Neutrophil (primary cell): Measurements from ENCODE around the gene RTN3.

Experiments used
- H3K27ac ChIP-seq: fragments of 200-600 bp; sonication (generic); 2 replicates; pipeline ENCODE4 v1.5.1; 2016; ENCODE audit warnings: mild to moderate bottlenecking, moderate library complexity
- H3K27me3 ChIP-seq: fragments of 200-600 bp; sonication (generic); 2 replicates; pipeline ENCODE4 v1.6.0; 2016; ENCODE audit warnings: mild to moderate bottlenecking
- H3K36me3 ChIP-seq: fragments of 200-600 bp; sonication (generic); 2 replicates; pipeline ENCODE4 v1.5.1; 2017
- H3K4me1 ChIP-seq, 2 experiments: fragments of 200-600 bp in 1 of 2; sonication (generic) in 1 of 2; 1 replicate in 1 of 2; 2 replicates in 1 of 2; pipeline versions ENCODE4 v1.5.1 to v1.6.1; 2013 to 2016; ENCODE audit warnings: low read depth in 1 of 2, low read length in 1 of 2, mild to moderate bottlenecking in 1 of 2, moderate library complexity in 1 of 2; ENCODE audit not compliant: control insufficient read depth in 1 of 2, insufficient read depth in 1 of 2
- H3K4me3 ChIP-seq, 2 experiments: fragments of 200-600 bp in 1 of 2; sonication (generic) in 1 of 2; 1 replicate in 1 of 2; 2 replicates in 1 of 2; pipeline ENCODE4 v1.5.1; 2013 to 2016; ENCODE audit warnings: low read depth in 1 of 2, low read length in 1 of 2, mild to moderate bottlenecking in 1 of 2, moderate library complexity in 1 of 2
- H3K9me3 ChIP-seq: fragments of 200-600 bp; sonication (generic); 2 replicates; pipeline ENCODE4 v1.5.1; 2016
- CTCF ChIP-seq: fragments of 200-600 bp; sonication (generic); IDR thresholded peaks from 2 replicates; pipeline ENCODE4 v1.5.1; 2016; ENCODE audit warnings: antibody characterized with exemption

RTN3 gene

GRCh38 chr11:63795066-63795465 is 113.8 kb downstream of the RTN3 start:
- Histone ChIP-seq H3K4me1 (peaks cover 9 to 15% of the 10 kb centered on the region in 2 experiments), H3K27me3 (peaks cover 13% of the 10 kb centered on the region), H3K27ac (no peak overlapping the region), H3K36me3 (no peaks in the 10 kb centered on the region), H3K9me3 (peaks cover 6% of the 10 kb centered on the region), H3K4me3 (no peak overlapping the region)
- no peak for TF ChIP-seq CTCF

GRCh38 chr11:63800921-63801320 is 119.6 kb downstream of the RTN3 start:
- Histone ChIP-seq H3K9me3 (no peaks in the 10 kb centered on the region), H3K4me1 (no peaks in the 10 kb centered on the region), H3K4me3 (no peak overlapping the region), H3K27ac (no peak overlapping the region), H3K36me3 (no peaks in the 10 kb centered on the region), H3K27me3 (peaks cover 20% of the 10 kb centered on the region)
- TF ChIP-seq CTCF: no peak

GRCh38 chr11:63802637-63803414 is 121.5 kb downstream of the RTN3 start:
- no peak for TF ChIP-seq CTCF
- Histone ChIP-seq H3K27ac (no peak overlapping the region), H3K4me1 (no peaks in the 10 kb centered on the region), H3K9me3 (no peaks in the 10 kb centered on the region), H3K36me3 (no peaks in the 10 kb centered on the region), H3K27me3 (peaks cover 12% of the 10 kb centered on the region), H3K4me3 (no peak overlapping the region)

GRCh38 chr11:63804259-63804658 is 123.0 kb downstream of the RTN3 start:
- H3K9me3 ChIP-seq: no peaks in the 10 kb centered on the region
- no peak overlapping the region for H3K4me3 ChIP-seq
- no peak overlapping the region for H3K27ac ChIP-seq
- no peaks in the 10 kb centered on the region for H3K36me3 ChIP-seq
- peaks cover 12% of the 10 kb centered on the region for H3K27me3 ChIP-seq
- TF ChIP-seq CTCF: no peak
- no peaks in the 10 kb centered on the region for H3K4me1 ChIP-seq

- peaks cover 6% of the 10 kb centered on the region for H3K27me3 ChIP-seq
- no peak overlapping the region for H3K4me3 ChIP-seq
- no peak overlapping the region for H3K27ac ChIP-seq
- no peaks in the 10 kb centered on the region for H3K9me3 ChIP-seq
- TF ChIP-seq CTCF: no peak
- no peaks in the 10 kb centered on the region for H3K4me1 ChIP-seq
- H3K36me3 ChIP-seq: no peaks in the 10 kb centered on the region
These were observed 124.6 kb downstream of the RTN3 start for GRCh38 chr11:63805844-63806415.
